Sigmoid colon (tissue), 3 donors: ENCODE results near the gene SEMA6B.

Source experiments
- CTCF ChIP-seq, 4 experiments: fragments of 450-650 bp in 3 of 4; fragments of 200-600 bp in 1 of 4; IDR thresholded peaks; one replicate each; pipeline ENCODE4 v1.5.1; 2016 to 2019; ENCODE audit warnings: antibody characterized with exemption in 4 of 4, mild to moderate bottlenecking in 3 of 4, moderate library complexity in 2 of 4
- POLR2A ChIP-seq, 2 donors: fragments of 450-650 bp; IDR thresholded peaks; one replicate each; pipeline ENCODE4 v1.6.1; 2016; ENCODE audit warnings: antibody characterized with exemption in 2 of 2, mild to moderate bottlenecking in 2 of 2, moderate library complexity in 2 of 2

- TF ChIP-seq CTCF (IDR thresholded peaks at IDR 0.05) (no peak), POLR2A (IDR thresholded peaks at IDR 0.05) (no peak)
Measured at GRCh38 chr19:4525563-4526002, 33.9 kb downstream of the SEMA6B start.
